Stomach (tissue), 19 donors: ENCODE results near the gene RNF141. TPM values are rescaled to one million over a fixed set of nuclear protein-coding genes. Genes with fewer than 3 reads are reported as not detected.

Experiments
- DNase-seq, 2 donors: peaks; one replicate each; pipeline versions ENCODE4 v3.0.0 to v3.0.0-alpha.2; 2013 to 2019
- H3K27ac ChIP-seq, 5 donors: fragments of 200-600 bp in 4 of 5; sonication (generic) in 4 of 5; one replicate each; pipeline ENCODE4 v1.5.1; 2013 to 2019; ENCODE audit warnings: mild to moderate bottlenecking in 1 of 5, moderate library complexity in 1 of 5
- H3K27me3 ChIP-seq, 3 donors: fragments of 200-600 bp; sonication (generic); one replicate each; pipeline ENCODE4 v1.5.1; 2017 to 2019; ENCODE audit warnings: mixed run types in 1 of 3
- H3K36me3 ChIP-seq, 4 donors: fragments of 200-600 bp; sonication (generic); 1 replicate in 3 of 4; 2 replicates in 1 of 4; pipeline ENCODE4 v1.5.1; 2016 to 2019
- H3K4me1 ChIP-seq, 4 donors: fragments of 200-600 bp; sonication (generic); one replicate each; pipeline ENCODE4 v1.5.1; 2016 to 2019
- H3K4me3 ChIP-seq, 4 donors: fragments of 200-600 bp; sonication (generic) in 3 of 4; one replicate each; pipeline ENCODE4 v1.5.1; 2016 to 2019; ENCODE audit warnings: mild to moderate bottlenecking in 1 of 4
- H3K9me3 ChIP-seq, 4 donors: fragments of 200-600 bp; sonication (generic); one replicate each; pipeline ENCODE4 v1.5.1; 2016 to 2019
- EP300 ChIP-seq: sonication (generic); formaldehyde crosslinking; IDR thresholded peaks from one replicate; pipeline ENCODE4 v1.6.1; 2017; ENCODE audit warnings: antibody characterized with exemption
- POLR2A ChIP-seq, 4 donors: fragments of 450-650 bp; IDR thresholded peaks; one replicate each; pipeline ENCODE4 v1.6.1; 2016; ENCODE audit warnings: antibody characterized with exemption in 4 of 4, control low read depth in 2 of 4, mild to moderate bottlenecking in 1 of 4, moderate library complexity in 1 of 4
- POLR2AphosphoS5 ChIP-seq, 3 donors: sonication (generic); formaldehyde crosslinking; IDR thresholded peaks; one replicate each; pipeline ENCODE4 v1.6.1; 2016; ENCODE audit warnings: antibody characterized with exemption in 3 of 3
- WGBS, 5 donors: extraction: QIAGEN DNeasy Blood & Tissue Kit in 3 of 5; methylation state at CpG; one replicate each; pipeline versions ENCODE4 v1.1.5 to v1.1.7; 2013 to 2018; 5-methylcytosine and 5-hydroxymethylcytosine counted together
- intact Hi-C: fragments of 100-400 bp; cut with DNase I; formaldehyde crosslinking; loops from one replicate; pipeline ENCODE4 v1.15.1; 2023; ENCODE audit warnings: low total_unique reads
- long read RNA-seq, 10 donors: transcript quantifications; one replicate each; lab custom pipeline, GENCODE V29; 2026
- polyA plus RNA-seq, 3 donors: library from polyadenylated mRNA; stranded (reverse); fragments of 200-250 nt; gene quantifications; one replicate each; pipeline ENCODE4 v1.2.3, GENCODE V29; 2013
- total RNA-seq, 5 donors: library from RNA; depleted of rRNA; stranded (reverse); fragments of >200 nt; gene quantifications; one replicate each; pipeline versions ENCODE4 v1.1.0 to v1.2.3, GENCODE V29; 2014 to 2016
- TF ChIP-seq, protein P1 (sequence below), 7 experiments: fragments of 450-650 bp in 4 of 7; fragments of 200-600 bp in 3 of 7; sonication (generic) in 3 of 7; IDR thresholded peaks; one replicate each; pipeline ENCODE4 v1.5.1; 2016 to 2019; ENCODE audit warnings: antibody characterized with exemption in 7 of 7, control low read depth in 2 of 7, mild to moderate bottlenecking in 1 of 7
- donor health status: healthy with polysubstance abuse.
- donor health status: Bipolar disorder and iron deficiency.
- donor health status: healthy.

RNF141 gene, protein sequence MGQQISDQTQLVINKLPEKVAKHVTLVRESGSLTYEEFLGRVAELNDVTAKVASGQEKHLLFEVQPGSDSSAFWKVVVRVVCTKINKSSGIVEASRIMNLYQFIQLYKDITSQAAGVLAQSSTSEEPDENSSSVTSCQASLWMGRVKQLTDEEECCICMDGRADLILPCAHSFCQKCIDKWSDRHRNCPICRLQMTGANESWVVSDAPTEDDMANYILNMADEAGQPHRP
- total RNA-seq (10 to 100 TPM in 3 of 5 donors, 1 to 10 TPM in 2; 6.4 to 71.2 (median 22.5) TPM), polyA plus RNA-seq (10 to 100 TPM; 14.9 to 22.0 (median 16.2) TPM)
- long read RNA-seq, donor 1, full-length matches to known transcripts: 7 of 7 reads
- long read RNA-seq, donor 1, partial matches to known transcripts: 0 of 7 reads
- long read RNA-seq, donor 1, other reads (novel, unspliced or antisense): 0 of 7 reads
- long read RNA-seq, donor 2, full-length matches to known transcripts: 10 of 10 reads
- long read RNA-seq, donor 2, partial matches to known transcripts: 0 of 10 reads
- long read RNA-seq, donor 2, other reads (novel, unspliced or antisense): 0 of 10 reads
- long read RNA-seq, donor 3, full-length matches to known transcripts: 15 of 15 reads
- long read RNA-seq, donor 3, partial matches to known transcripts: 0 of 15 reads
- long read RNA-seq, donor 3, other reads (novel, unspliced or antisense): 0 of 15 reads
- long read RNA-seq, donor 4, full-length matches to known transcripts: 1 of 1 reads
- long read RNA-seq, donor 4, partial matches to known transcripts: 0 of 1 reads
- long read RNA-seq, donor 4, other reads (novel, unspliced or antisense): 0 of 1 reads
- long read RNA-seq, donor 5, full-length matches to known transcripts: 24 of 24 reads
- long read RNA-seq, donor 5, partial matches to known transcripts: 0 of 24 reads
- long read RNA-seq, donor 5, other reads (novel, unspliced or antisense): 0 of 24 reads
- long read RNA-seq, donor 6, full-length matches to known transcripts: 34 of 34 reads
- long read RNA-seq, donor 6, partial matches to known transcripts: 0 of 34 reads
- long read RNA-seq, donor 6, other reads (novel, unspliced or antisense): 0 of 34 reads
- long read RNA-seq, donor 7, full-length matches to known transcripts: 21 of 21 reads
- long read RNA-seq, donor 7, partial matches to known transcripts: 0 of 21 reads
- long read RNA-seq, donor 7, other reads (novel, unspliced or antisense): 0 of 21 reads
- long read RNA-seq, donor 8, full-length matches to known transcripts: 20 of 20 reads
- long read RNA-seq, donor 8, partial matches to known transcripts: 0 of 20 reads
- long read RNA-seq, donor 8, other reads (novel, unspliced or antisense): 0 of 20 reads
- long read RNA-seq, donor 9, full-length matches to known transcripts: 23 of 23 reads
- long read RNA-seq, donor 9, partial matches to known transcripts: 0 of 23 reads
- long read RNA-seq, donor 9, other reads (novel, unspliced or antisense): 0 of 23 reads
- long read RNA-seq, donor 10, full-length matches to known transcripts: 7 of 7 reads
- long read RNA-seq, donor 10, partial matches to known transcripts: 0 of 7 reads
- long read RNA-seq, donor 10, other reads (novel, unspliced or antisense): 0 of 7 reads

DNA sequence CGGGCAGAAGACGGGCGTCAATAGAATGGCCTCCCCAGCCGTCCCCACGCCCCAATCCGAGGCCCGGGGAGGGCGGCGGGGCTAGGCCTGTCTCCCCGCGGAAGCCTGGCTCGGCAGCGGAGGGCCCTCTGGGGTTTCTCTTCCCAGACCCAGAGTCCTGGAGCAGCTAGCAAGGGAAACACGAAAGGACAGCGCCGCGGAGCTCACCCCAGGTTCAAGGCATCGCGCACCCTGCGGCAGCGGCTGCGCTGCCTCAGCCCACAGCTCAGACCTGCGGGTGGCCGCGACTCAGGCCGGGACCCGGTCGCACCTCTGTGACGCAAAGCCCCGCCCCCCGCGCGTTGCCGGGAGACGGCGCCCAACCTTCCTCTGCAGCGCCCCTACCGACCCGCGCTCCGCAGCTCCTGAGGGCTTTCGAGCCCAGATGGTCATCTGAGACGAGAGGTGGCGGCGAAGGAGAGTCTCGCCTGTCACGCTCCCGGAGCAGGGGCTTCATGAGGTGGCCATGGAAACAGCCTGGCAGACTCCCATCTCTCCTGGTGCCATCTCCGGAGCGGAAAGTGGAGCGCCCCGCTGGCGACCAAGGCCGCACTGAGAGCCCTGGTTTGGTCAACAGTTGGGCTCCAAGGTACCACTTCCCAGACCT lies at the start of gene RNF141:
Gene RNF141, minus strand, starts transcription at position 273 of the 646 bp plus-strand sequence. CDS start 7,029 bp downstream, outside the sequence.
- DNase-seq: peak; percentile 97 to 98
- Histone ChIP-seq H3K4me1 (peaks cover 3 to 23% (median 16%) of the 10 kb centered on the region in 4 donors), H3K36me3 (no peaks in the 10 kb centered on the region), H3K4me3 (peak within 1 kb of the TSS; percentile 70 to 87 (median 80)), H3K27ac (peak within 1 kb of the TSS; percentile 89 to 96 (median 95)), H3K27me3 (no peaks in the 10 kb centered on the region), H3K9me3 (no peaks in the 10 kb centered on the region)
- peak; percentile 94 to 98 (median 98) for TF ChIP-seq POLR2AphosphoS5 (IDR thresholded peaks at IDR 0.05)
- peak in 2 of 4 donors; percentile 63 to 77 for TF ChIP-seq POLR2A (IDR thresholded peaks at IDR 0.05)
- TF ChIP-seq, protein P1, sequence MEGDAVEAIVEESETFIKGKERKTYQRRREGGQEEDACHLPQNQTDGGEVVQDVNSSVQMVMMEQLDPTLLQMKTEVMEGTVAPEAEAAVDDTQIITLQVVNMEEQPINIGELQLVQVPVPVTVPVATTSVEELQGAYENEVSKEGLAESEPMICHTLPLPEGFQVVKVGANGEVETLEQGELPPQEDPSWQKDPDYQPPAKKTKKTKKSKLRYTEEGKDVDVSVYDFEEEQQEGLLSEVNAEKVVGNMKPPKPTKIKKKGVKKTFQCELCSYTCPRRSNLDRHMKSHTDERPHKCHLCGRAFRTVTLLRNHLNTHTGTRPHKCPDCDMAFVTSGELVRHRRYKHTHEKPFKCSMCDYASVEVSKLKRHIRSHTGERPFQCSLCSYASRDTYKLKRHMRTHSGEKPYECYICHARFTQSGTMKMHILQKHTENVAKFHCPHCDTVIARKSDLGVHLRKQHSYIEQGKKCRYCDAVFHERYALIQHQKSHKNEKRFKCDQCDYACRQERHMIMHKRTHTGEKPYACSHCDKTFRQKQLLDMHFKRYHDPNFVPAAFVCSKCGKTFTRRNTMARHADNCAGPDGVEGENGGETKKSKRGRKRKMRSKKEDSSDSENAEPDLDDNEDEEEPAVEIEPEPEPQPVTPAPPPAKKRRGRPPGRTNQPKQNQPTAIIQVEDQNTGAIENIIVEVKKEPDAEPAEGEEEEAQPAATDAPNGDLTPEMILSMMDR (IDR thresholded peaks at IDR 0.05): peak in 5 of 7 experiments; percentile 60 to 85 (median 79)
- no peak for TF ChIP-seq EP300
- WGBS, 5 donors: 0 to 3% (median 1%) methylated on average over 16 to 54 of the region's 54 CpGs
- intact Hi-C loops: no loop called here

DNA sequence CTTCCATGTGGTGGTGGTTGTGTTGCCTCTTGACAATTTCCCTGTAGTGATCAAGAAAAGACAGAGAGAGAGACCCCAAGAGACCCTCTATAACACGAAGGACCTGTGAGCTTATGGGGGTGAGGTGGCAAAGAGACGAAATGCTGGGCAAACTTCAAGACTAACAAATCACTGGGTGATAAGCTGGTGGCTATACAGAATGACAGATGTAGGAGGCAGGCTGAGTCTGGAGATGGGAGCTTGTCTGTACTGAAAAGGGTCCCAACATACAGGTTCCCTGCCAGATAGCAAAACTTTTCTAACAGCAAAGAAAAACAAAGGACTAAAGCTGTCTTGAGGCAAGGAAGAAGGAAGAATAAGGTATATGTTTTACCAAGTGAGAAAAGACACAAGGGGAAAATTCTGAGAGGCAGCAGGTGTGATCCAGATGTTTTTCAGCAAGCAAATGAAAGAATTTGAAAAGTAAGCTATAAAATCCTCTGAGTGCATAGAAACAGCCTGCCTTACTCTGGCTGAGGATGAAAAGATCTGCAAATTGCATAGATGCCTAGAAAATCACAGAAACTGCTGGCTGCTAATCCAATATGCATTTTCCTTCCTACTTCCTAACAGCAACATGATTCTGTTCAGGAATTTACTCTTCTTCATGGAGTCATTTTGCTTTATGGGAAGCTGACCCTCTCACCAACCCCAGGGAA lies 49.4 kb upstream of the RNF141 start:
- intact Hi-C loops: no loop called here
- peaks cover 0 to 30% (median 12%) of the 10 kb centered on the region in 4 donors for H3K36me3 ChIP-seq
- no peaks in the 10 kb centered on the region for H3K27me3 ChIP-seq
- peak in 1 of 2 donors; percentile 64 for DNase-seq
- H3K9me3 ChIP-seq: no peaks in the 10 kb centered on the region
- H3K4me3 ChIP-seq: no peak overlapping the region
- H3K27ac ChIP-seq: peak overlapping the region in 4 of 5 donors; percentile 32 to 70 (median 66)
- TF ChIP-seq, protein P1 (IDR thresholded peaks at IDR 0.05): no peak
- no peak for TF ChIP-seq EP300
- TF ChIP-seq POLR2A (IDR thresholded peaks at IDR 0.05): no peak
- TF ChIP-seq POLR2AphosphoS5 (IDR thresholded peaks at IDR 0.05): no peak
- WGBS, 5 donors: 37 to 63% (median 57%) methylated on average over 2 of the region's 2 CpGs
- H3K4me1 ChIP-seq: peaks cover 5 to 38% (median 10%) of the 10 kb centered on the region in 4 donors

- Histone ChIP-seq H3K9me3 (no peaks in the 10 kb centered on the region), H3K36me3 (peaks cover 0 to 30% (median 13%) of the 10 kb centered on the region in 4 donors), H3K27ac (peak overlapping the region in 2 of 5 donors; percentile 1 to 12), H3K27me3 (no peaks in the 10 kb centered on the region), H3K4me3 (no peak overlapping the region), H3K4me1 (peaks cover 5 to 52% (median 17%) of the 10 kb centered on the region in 4 donors)
- no peak for TF ChIP-seq POLR2A (IDR thresholded peaks at IDR 0.05)
- TF ChIP-seq, protein P1 (IDR thresholded peaks at IDR 0.05): no peak
- no peak for TF ChIP-seq POLR2AphosphoS5 (IDR thresholded peaks at IDR 0.05)
- TF ChIP-seq EP300: no peak
- intact Hi-C loops: no loop called here
- no peak for DNase-seq
- WGBS, 5 donors: 71 to 87% (median 79%) methylated on average over 2 of the region's 2 CpGs
Observed at GRCh38 chr11:10588904-10589303, 47.9 kb upstream of the RNF141 start.
